ENCODE results near the gene CTLA4.

- TF ChIP-seq CTCF (IDR thresholded peaks at IDR 0.05) (no peak), POLR2A (IDR thresholded peaks at IDR 0.05) (no peak)
Observed at GRCh38 chr2:203870481-203870880, 2.9 kb downstream of the CTLA4 start.
